WI38 (cell line): ENCODE measurements around the gene F13A1.

Source experiments
- H3K4me3 ChIP-seq: 2 replicates; pipeline ENCODE4 v1.5.1; 2011; ENCODE audit warnings: low read depth, mild to moderate bottlenecking, control low read depth, low read length
- TF ChIP-seq, protein P1 (sequence below): IDR thresholded peaks from 2 replicates; pipeline ENCODE4 v1.5.1; 2012; ENCODE audit warnings: low read depth, mild to moderate bottlenecking, control low read depth, low read length

The F13A1 gene

DNA sequence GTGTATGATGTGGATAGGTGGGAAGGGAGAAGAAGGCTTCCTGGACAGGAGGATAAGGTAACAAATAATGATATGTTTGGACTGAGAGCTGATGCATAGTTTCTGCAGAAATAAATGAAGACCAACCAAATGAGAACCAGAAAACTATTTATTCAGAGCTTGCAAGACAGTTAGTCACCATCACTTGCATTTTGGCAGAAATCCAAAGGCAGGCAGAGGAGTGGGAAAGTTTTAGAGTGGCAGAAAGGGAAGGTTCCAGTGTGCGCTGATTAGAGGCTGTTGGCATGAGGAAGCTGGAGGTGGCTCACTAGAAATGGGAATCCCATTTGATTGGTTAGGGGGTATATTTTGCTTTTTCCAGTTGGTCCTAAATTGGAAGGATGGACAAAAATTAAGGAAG is 13.0 kb upstream of the F13A1 start:
- H3K4me3 ChIP-seq = no peak overlapping the region
- TF ChIP-seq, protein P1, sequence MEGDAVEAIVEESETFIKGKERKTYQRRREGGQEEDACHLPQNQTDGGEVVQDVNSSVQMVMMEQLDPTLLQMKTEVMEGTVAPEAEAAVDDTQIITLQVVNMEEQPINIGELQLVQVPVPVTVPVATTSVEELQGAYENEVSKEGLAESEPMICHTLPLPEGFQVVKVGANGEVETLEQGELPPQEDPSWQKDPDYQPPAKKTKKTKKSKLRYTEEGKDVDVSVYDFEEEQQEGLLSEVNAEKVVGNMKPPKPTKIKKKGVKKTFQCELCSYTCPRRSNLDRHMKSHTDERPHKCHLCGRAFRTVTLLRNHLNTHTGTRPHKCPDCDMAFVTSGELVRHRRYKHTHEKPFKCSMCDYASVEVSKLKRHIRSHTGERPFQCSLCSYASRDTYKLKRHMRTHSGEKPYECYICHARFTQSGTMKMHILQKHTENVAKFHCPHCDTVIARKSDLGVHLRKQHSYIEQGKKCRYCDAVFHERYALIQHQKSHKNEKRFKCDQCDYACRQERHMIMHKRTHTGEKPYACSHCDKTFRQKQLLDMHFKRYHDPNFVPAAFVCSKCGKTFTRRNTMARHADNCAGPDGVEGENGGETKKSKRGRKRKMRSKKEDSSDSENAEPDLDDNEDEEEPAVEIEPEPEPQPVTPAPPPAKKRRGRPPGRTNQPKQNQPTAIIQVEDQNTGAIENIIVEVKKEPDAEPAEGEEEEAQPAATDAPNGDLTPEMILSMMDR = no peak

DNA sequence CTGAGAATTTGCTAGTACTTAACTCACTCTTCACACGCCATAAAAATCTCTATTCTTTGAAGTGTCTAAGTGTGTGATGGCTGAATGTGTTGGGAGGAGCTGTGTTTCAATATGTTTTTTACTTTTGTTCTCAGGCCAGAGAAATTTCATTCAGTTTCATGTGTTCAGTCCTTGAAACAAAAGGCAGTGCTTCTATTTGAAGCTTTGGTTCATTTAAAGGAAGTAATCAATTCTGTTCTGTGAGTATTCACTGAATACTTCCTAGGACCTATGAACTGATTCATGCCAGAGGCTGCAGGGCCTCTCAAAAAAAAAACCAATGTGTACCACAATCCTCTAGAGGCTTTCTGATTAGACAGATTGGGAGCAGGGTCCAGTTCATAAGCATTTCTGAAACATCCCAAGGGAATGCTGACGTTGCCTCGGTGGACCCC is 12.4 kb upstream of the F13A1 start:
- H3K4me3 ChIP-seq = no peak overlapping the region
- TF ChIP-seq, protein P1 = no peak

DNA sequence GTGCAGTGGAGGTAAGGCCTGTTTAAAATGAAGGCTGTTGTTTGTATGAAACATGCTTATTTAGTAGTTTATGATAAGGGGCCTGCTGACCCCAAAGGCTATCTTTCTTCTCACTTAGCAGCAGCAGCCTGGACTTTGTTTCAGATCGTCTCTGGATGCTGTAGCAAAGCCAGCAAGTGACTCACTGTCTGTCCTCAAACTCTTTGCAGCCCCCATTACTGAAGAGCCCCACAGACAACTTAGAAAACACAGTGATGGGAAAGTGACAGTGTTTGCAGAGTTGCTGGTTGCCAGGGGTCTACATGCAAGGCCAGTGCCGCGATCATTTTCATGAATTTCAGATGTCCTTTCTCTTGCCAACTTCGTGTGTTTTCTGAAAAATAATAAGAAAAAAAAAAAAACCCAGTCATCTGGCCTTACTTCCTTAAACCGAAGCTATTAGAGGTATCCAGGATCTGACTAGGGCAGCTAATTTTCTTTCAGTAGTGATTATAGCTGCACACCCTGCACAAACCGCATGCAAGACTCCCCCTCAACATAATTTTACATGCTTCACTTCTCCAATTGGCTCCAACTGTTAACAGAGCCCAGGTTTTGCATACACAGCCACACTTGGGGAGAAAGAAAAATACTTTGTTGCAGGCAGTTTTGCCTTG is 11.6 kb upstream of the F13A1 start:
- TF ChIP-seq, protein P1 = no peak
- no peak overlapping the region for H3K4me3 ChIP-seq

DNA sequence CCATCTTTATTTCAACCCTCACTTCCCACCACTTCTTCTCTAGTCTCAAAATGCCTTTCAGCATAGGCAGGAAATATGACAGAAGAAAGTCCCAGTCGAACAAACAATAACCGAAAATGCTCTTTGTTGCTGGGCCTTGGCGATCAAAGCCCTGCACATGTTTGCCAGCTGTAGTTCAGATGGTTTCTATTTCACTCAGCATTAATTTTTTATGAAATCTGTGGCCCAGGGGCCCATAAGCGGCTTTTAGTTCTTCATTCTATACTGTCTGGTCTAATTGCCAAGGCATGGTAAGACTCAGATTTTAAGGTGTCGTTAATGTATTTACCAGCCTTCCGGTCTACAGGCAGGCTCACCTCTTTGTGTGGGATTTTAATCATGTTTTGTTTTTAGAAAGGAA is 10.9 kb upstream of the F13A1 start:
- TF ChIP-seq, protein P1 = no peak
- no peak overlapping the region for H3K4me3 ChIP-seq

DNA sequence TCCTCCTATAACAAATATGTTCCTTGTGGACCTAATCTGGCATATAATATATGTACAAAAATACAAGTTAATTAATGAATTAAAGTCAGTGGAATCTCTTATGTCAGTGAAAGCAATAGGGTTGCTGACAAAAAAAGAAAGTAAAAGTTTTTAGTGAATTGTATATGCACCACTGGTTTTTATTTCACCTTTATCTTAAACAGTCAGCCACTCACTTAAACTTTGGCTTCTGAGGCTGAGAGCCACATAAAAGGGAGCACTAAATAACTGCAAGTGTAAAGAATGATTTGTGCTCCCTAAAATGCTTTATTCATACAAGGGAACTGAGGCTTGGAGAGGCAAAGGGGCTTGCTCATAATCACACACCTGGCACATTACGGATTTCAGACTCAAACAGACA is 9.9 kb upstream of the F13A1 start:
- no peak overlapping the region for H3K4me3 ChIP-seq

DNA sequence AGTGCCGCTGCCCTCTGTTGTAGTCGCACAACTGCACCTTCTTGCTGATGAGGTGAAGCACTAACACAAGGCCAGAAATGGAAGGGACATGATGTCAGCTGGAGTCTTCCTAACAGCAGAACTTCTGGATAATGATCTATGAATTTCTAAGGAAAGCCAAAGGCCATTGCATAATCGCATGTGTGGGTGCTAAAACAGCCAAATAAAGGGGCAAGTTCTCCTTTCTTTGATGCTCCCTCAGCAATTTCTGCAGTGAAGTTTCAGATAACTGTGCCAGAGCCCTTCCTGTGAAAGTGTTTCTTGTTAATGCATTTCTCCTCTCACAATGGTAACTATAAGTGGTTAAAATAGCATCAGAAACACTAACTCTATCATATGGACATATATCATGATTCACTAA is 8.0 kb upstream of the F13A1 start:
- TF ChIP-seq, protein P1 = no peak
- no peak overlapping the region for H3K4me3 ChIP-seq

More for the DNA sequence above, 9.9 kb upstream of the F13A1 start:
- TF ChIP-seq, protein P1 = no peak

DNA sequence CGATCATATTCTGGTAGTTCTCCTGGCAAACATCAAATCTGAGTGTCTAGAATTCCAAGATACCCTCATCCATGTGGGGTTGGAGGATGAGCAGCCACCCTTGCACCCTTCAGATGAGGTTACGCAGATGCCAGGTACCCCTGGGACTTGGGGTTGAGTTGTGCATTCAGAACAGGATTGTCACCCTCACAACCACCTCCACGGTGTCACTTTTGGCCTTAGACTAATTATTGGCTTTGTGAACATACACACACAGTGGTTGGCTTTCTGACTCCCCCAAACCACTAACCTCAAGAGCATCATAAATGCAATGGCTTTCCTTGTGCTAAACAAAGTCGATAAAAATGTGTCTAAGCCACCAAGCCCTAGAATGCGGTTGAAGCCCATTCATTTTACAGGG is 2.9 kb upstream of the F13A1 start:
- TF ChIP-seq, protein P1 = no peak

More for the DNA sequence above, 2.9 kb upstream of the F13A1 start:
- no peak overlapping the region for H3K4me3 ChIP-seq
